ENCODE data around the gene CD37. TPM values are rescaled to one million over a fixed set of nuclear protein-coding genes. Genes with fewer than 3 reads are reported as not detected.

Gene CD37
- total RNA-seq, 1 experiment from 2014 or later, result 0.76 TPM

DNA sequence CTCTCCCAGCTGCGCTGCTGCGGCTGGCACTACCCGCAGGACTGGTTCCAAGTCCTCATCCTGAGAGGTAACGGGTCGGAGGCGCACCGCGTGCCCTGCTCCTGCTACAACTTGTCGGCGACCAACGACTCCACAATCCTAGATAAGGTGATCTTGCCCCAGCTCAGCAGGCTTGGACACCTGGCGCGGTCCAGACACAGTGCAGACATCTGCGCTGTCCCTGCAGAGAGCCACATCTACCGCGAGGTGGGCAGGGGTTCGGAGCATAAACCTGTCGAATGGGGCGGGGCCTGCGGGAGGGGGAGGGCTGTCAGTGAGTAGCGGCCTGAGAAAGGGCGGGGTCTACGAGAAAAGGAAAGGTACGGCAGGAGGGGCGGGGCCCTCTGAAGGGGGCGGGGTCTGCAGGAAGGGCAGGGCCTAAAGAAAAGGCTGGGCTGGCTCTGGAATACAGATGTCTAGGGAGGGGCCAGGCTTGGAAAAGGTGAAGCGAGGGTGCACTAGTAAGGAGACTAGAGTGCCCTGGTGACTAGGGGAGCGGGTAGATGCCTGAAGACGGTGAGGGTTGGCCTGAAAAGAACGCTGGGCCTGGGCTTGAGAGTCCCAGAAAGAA lies 3.6 kb downstream of the CD37 start:
- intact Hi-C loops (cut with micrococcal nuclease), result no loop called here

DNA sequence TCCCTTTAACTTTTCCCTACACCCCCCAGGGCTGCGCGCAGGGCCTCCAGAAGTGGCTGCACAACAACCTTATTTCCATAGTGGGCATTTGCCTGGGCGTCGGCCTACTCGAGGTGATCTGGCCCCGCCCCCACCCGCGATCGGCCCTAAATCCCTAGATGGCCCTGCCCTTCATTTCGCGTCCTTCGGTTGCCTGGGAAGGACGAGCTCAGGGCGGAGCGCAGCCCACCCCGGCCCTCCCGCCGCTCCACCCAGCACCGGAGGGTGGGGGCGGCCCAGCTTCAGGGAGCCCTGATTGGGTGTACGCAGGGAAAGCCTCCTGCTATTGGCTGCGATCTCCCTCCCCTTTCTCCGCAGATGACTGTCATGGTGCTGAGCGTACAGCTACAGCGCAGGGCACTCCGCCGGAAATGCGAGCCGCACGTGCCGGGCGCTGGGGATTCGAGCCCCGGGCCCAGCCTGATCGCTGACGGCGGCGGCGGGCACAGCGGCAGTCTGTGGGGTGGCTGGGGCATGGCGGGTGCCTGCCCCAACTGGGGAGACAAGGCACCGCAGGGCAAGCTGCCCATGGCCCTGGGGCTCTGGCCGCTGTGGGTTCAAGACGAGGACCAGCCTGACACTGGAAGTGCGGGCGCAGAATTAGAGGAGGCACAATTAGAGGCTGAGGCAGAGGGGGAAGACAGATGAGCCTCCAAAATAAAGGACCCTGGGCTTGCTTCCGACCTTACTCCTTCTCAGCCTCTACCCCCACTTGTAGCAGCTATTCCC lies 4.3 kb downstream of the CD37 start:
- ChIA-PET POLR2A (no interaction called here), CTCF (no interaction called here), RAD21 (ENCODE audit: low non-redundant PET in 1 of 2, low total read pairs in 2 of 2, uncharacterized antibody in 2 of 2, unreplicated experiment in 2 of 2) (no interaction called here)
- TF ChIP-seq, protein P1, sequence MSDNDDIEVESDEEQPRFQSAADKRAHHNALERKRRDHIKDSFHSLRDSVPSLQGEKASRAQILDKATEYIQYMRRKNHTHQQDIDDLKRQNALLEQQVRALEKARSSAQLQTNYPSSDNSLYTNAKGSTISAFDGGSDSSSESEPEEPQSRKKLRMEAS (IDR thresholded peaks at IDR 0.05), result no peak
- no peak for TF ChIP-seq CBX3 (IDR thresholded peaks at IDR 0.05; ENCODE audit: low read depth)
- no peak for TF ChIP-seq POLR2A (IDR thresholded peaks at IDR 0.05; ENCODE audit: borderline replicate concordance, extremely low read depth, insufficient read depth, insufficient read length)
- no peak for TF ChIP-seq FOSL1 (IDR thresholded peaks at IDR 0.05; ENCODE audit: low read depth)
- no peak for TF ChIP-seq RAD21 (IDR thresholded peaks at IDR 0.05; ENCODE audit: low read depth)
- no peak for TF ChIP-seq ZFX (IDR thresholded peaks at IDR 0.05)
- TF ChIP-seq SIN3A (IDR thresholded peaks at IDR 0.05; ENCODE audit: low read depth), result no peak
- TF ChIP-seq, protein P2, sequence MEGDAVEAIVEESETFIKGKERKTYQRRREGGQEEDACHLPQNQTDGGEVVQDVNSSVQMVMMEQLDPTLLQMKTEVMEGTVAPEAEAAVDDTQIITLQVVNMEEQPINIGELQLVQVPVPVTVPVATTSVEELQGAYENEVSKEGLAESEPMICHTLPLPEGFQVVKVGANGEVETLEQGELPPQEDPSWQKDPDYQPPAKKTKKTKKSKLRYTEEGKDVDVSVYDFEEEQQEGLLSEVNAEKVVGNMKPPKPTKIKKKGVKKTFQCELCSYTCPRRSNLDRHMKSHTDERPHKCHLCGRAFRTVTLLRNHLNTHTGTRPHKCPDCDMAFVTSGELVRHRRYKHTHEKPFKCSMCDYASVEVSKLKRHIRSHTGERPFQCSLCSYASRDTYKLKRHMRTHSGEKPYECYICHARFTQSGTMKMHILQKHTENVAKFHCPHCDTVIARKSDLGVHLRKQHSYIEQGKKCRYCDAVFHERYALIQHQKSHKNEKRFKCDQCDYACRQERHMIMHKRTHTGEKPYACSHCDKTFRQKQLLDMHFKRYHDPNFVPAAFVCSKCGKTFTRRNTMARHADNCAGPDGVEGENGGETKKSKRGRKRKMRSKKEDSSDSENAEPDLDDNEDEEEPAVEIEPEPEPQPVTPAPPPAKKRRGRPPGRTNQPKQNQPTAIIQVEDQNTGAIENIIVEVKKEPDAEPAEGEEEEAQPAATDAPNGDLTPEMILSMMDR (IDR thresholded peaks at IDR 0.05 in 2 of 3, conservative IDR thresholded peaks at IDR 0.05 in 1 of 3; ENCODE audit: borderline replicate concordance in 1 of 3, insufficient read depth in 1 of 3, low read depth in 2 of 3, low read length in 2 of 3), result no peak
- TF ChIP-seq YY1 (IDR thresholded peaks at IDR 0.05; ENCODE audit: extremely low read depth, insufficient replicate concordance, low read depth, low read length), result no peak
- no peak for TF ChIP-seq ELF1 (IDR thresholded peaks at IDR 0.05; ENCODE audit: borderline replicate concordance, low read depth)
- TF ChIP-seq, protein P3, sequence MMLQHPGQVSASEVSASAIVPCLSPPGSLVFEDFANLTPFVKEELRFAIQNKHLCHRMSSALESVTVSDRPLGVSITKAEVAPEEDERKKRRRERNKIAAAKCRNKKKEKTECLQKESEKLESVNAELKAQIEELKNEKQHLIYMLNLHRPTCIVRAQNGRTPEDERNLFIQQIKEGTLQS (IDR thresholded peaks at IDR 0.05), result no peak
- no peak for TF ChIP-seq EZH2 (IDR thresholded peaks at IDR 0.05)
- no peak for TF ChIP-seq TCF7L2 (IDR thresholded peaks at IDR 0.05; ENCODE audit: borderline replicate concordance, extremely low read depth, insufficient read depth, insufficient read length)
- no peak for TF ChIP-seq SP1 (IDR thresholded peaks at IDR 0.05; ENCODE audit: low read depth)
- Histone ChIP-seq H3K79me2 (ENCODE audit: insufficient read depth, low read length) (no peaks in the 10 kb centered on the region), H3K9ac (ENCODE audit: low read length) (no peak overlapping the region), H3K4me3 (replicated peaks in 1 of 2; ENCODE audit: low read depth in 1 of 2, low read length in 2 of 2) (no peak overlapping the region), H3K27me3 (ENCODE audit: insufficient read depth, low read length) (no peaks in the 10 kb centered on the region), H4K20me1 (ENCODE audit: insufficient read depth) (no peaks in the 10 kb centered on the region), H3K27ac (ENCODE audit: low read depth, low read length) (no peak overlapping the region), H3K4me2 (ENCODE audit: low read length) (no peak overlapping the region), H3K9me2 (ENCODE audit: insufficient read depth) (no peaks in the 10 kb centered on the region), H3K4me1 (ENCODE audit: control insufficient read depth in 1 of 2, insufficient read depth in 2 of 2, low read length in 2 of 2) (peaks cover 0 to 6% of the 10 kb centered on the region in 2 experiments; a peak in 1 of 4 replicates), H2AFZ (ENCODE audit: low read depth, low read length, poor library complexity, severe bottlenecking) (no peak overlapping the region), H3K36me3 (ENCODE audit: control insufficient read depth in 1 of 2, insufficient read depth in 2 of 2, low read length in 2 of 2) (peaks cover 11 to 23% of the 10 kb centered on the region in 2 experiments; a peak in 3 of 4 replicates), H3K9me3 (ENCODE audit: control insufficient read depth in 1 of 2, insufficient read depth in 1 of 2, low read depth in 1 of 2, low read length in 2 of 2) (no peaks in the 10 kb centered on the region)
- BruUV-seq (replicated peaks), result no TSS peak
- no peak for DNase-seq (ENCODE audit: low read depth, low spot score)
- peak; percentile 39 for ATAC-seq
- intact Hi-C loops (cut with micrococcal nuclease), result no loop called here

More for the DNA sequence above, 3.6 kb downstream of the CD37 start:
- H3K9me3 ChIP-seq (ENCODE audit: control insufficient read depth in 1 of 2, insufficient read depth in 1 of 2, low read depth in 1 of 2, low read length in 2 of 2), result no peaks in the 10 kb centered on the region
- H3K9me2 ChIP-seq (ENCODE audit: insufficient read depth), result no peaks in the 10 kb centered on the region
- H3K4me3 ChIP-seq (replicated peaks in 1 of 2; ENCODE audit: low read depth in 1 of 2, low read length in 2 of 2), result no peak overlapping the region
- ChIA-PET POLR2A (no interaction called here), RAD21 (ENCODE audit: low non-redundant PET in 1 of 2, low total read pairs in 2 of 2, uncharacterized antibody in 2 of 2, unreplicated experiment in 2 of 2) (no interaction called here), CTCF (no interaction called here)
- H3K27me3 ChIP-seq (ENCODE audit: insufficient read depth, low read length), result no peaks in the 10 kb centered on the region
- H3K36me3 ChIP-seq (ENCODE audit: control insufficient read depth in 1 of 2, insufficient read depth in 2 of 2, low read length in 2 of 2), result peaks cover 11 to 21% of the 10 kb centered on the region in 2 experiments; a peak in 3 of 4 replicates
- peaks cover 0 to 6% of the 10 kb centered on the region in 2 experiments; a peak in 1 of 4 replicates for H3K4me1 ChIP-seq (ENCODE audit: control insufficient read depth in 1 of 2, insufficient read depth in 2 of 2, low read length in 2 of 2)
- DNase-seq (ENCODE audit: low read depth, low spot score) (no peak), ATAC-seq (peak; percentile 90)
- TF ChIP-seq SP1 (IDR thresholded peaks at IDR 0.05; ENCODE audit: low read depth), result no peak
- no peak for TF ChIP-seq EGR1 (IDR thresholded peaks at IDR 0.05; ENCODE audit: low read depth)
- TF ChIP-seq FOSL1 (IDR thresholded peaks at IDR 0.05; ENCODE audit: low read depth), result no peak
- TF ChIP-seq EZH2 (IDR thresholded peaks at IDR 0.05), result no peak
- TF ChIP-seq SRF (IDR thresholded peaks at IDR 0.05; ENCODE audit: low read depth), result no peak
- no peak for TF ChIP-seq CEBPB (IDR thresholded peaks at IDR 0.05; ENCODE audit: low read depth)
- no peak for TF ChIP-seq ZFX (IDR thresholded peaks at IDR 0.05)
- no peak overlapping the region for H2AFZ ChIP-seq (ENCODE audit: low read depth, low read length, poor library complexity, severe bottlenecking)
- no peak overlapping the region for H3K9ac ChIP-seq (ENCODE audit: low read length)
- H4K20me1 ChIP-seq (ENCODE audit: insufficient read depth), result no peaks in the 10 kb centered on the region
- BruUV-seq (replicated peaks), result no TSS peak
- no peak overlapping the region for H3K27ac ChIP-seq (ENCODE audit: low read depth, low read length)
- no peaks in the 10 kb centered on the region for H3K79me2 ChIP-seq (ENCODE audit: insufficient read depth, low read length)
- no peak overlapping the region for H3K4me2 ChIP-seq (ENCODE audit: low read length)
